ENCODE results near the gene CDH11. TPM values are rescaled to one million over a fixed set of nuclear protein-coding genes. Genes with fewer than 3 reads are reported as not detected.

CDH11 gene
- polyA plus RNA-seq, 1 donor (not counting 4 experiments of a cell fraction or from before 2014, with no cell fraction given): 36.8 TPM

GRCh38 chr16:65005696-65006095 lies 116.2 kb downstream of the CDH11 start:
- TF ChIP-seq EZH2 (IDR thresholded peaks at IDR 0.05; ENCODE audit: low read length): no peak
- TF ChIP-seq CTCF (optimal IDR thresholded peaks at IDR 0.05 in 1 of 3, IDR thresholded peaks at IDR 0.05 in 1 of 3, conservative IDR thresholded peaks at IDR 0.05 in 1 of 3; ENCODE audit: extremely low read depth in 1 of 3, insufficient read depth in 2 of 3, low read length in 3 of 3): no peak
- no peaks in the 10 kb centered on the region for H3K79me2 ChIP-seq (ENCODE audit: control insufficient read depth, insufficient read depth, low read length)
- no peaks in the 10 kb centered on the region for H3K9me3 ChIP-seq (ENCODE audit: control insufficient read depth, low read depth, low read length)
- no peaks in the 10 kb centered on the region for H3K36me3 ChIP-seq (ENCODE audit: control insufficient read depth in 2 of 2, extremely low read depth in 1 of 2, insufficient read depth in 2 of 2, low read length in 2 of 2)
- FAIRE-seq: no peak
- no peak overlapping the region for H3K27ac ChIP-seq (ENCODE audit: control insufficient read depth, insufficient read depth, low read length)
- no peak overlapping the region for H3K4me2 ChIP-seq (ENCODE audit: control insufficient read depth, extremely low read depth, insufficient read depth, low read depth, low read length)
- H3K9me1 ChIP-seq (ENCODE audit: control insufficient read depth, extremely low read depth, insufficient read depth, low read length): no peaks in the 10 kb centered on the region
- dilution Hi-C loops (cut with MboI; ENCODE audit: extremely low pct_ligation_motif_present, low sequenced_read_pairs): no loop called here
- DNase-seq (ENCODE audit: low read depth, low spot score): no peak
- no peaks in the 10 kb centered on the region for H4K20me1 ChIP-seq (ENCODE audit: control insufficient read depth, extremely low read depth, insufficient read depth, low read length)
- H3K9ac ChIP-seq (ENCODE audit: control insufficient read depth, extremely low read depth, insufficient read depth, low read length): no peak overlapping the region
- no peaks in the 10 kb centered on the region for H3K27me3 ChIP-seq (ENCODE audit: control insufficient read depth, extremely low read depth, insufficient read depth, low read length)
- H3K4me3 ChIP-seq (ENCODE audit: control insufficient read depth in 2 of 3, extremely low read depth in 1 of 3, insufficient read depth in 2 of 3, low read depth in 1 of 3, low read length in 3 of 3): no peak overlapping the region
- no peaks in the 10 kb centered on the region for H3K4me1 ChIP-seq (ENCODE audit: control insufficient read depth, extremely low read depth, insufficient read depth, low read length)
- H2AFZ ChIP-seq (ENCODE audit: control insufficient read depth, low read length): no peak overlapping the region

GRCh38 chr16:65004570-65004969 lies 117.3 kb downstream of the CDH11 start:
- H3K4me1 ChIP-seq (ENCODE audit: control insufficient read depth, extremely low read depth, insufficient read depth, low read length): no peaks in the 10 kb centered on the region
- H4K20me1 ChIP-seq (ENCODE audit: control insufficient read depth, extremely low read depth, insufficient read depth, low read length): no peaks in the 10 kb centered on the region
- no peaks in the 10 kb centered on the region for H3K36me3 ChIP-seq (ENCODE audit: control insufficient read depth in 2 of 2, extremely low read depth in 1 of 2, insufficient read depth in 2 of 2, low read length in 2 of 2)
- no peak overlapping the region for H3K4me2 ChIP-seq (ENCODE audit: control insufficient read depth, extremely low read depth, insufficient read depth, low read depth, low read length)
- no peak overlapping the region for H3K27ac ChIP-seq (ENCODE audit: control insufficient read depth, insufficient read depth, low read length)
- no peaks in the 10 kb centered on the region for H3K27me3 ChIP-seq (ENCODE audit: control insufficient read depth, extremely low read depth, insufficient read depth, low read length)
- no peak overlapping the region for H3K9ac ChIP-seq (ENCODE audit: control insufficient read depth, extremely low read depth, insufficient read depth, low read length)
- H3K4me3 ChIP-seq (ENCODE audit: control insufficient read depth in 2 of 3, extremely low read depth in 1 of 3, insufficient read depth in 2 of 3, low read depth in 1 of 3, low read length in 3 of 3): no peak overlapping the region
- H3K9me1 ChIP-seq (ENCODE audit: control insufficient read depth, extremely low read depth, insufficient read depth, low read length): no peaks in the 10 kb centered on the region
- H2AFZ ChIP-seq (ENCODE audit: control insufficient read depth, low read length): no peak overlapping the region
- no peak for DNase-seq (ENCODE audit: low read depth, low spot score)
- TF ChIP-seq EZH2 (IDR thresholded peaks at IDR 0.05; ENCODE audit: low read length) (no peak), CTCF (optimal IDR thresholded peaks at IDR 0.05 in 1 of 3, IDR thresholded peaks at IDR 0.05 in 1 of 3, conservative IDR thresholded peaks at IDR 0.05 in 1 of 3; ENCODE audit: extremely low read depth in 1 of 3, insufficient read depth in 2 of 3, low read length in 3 of 3) (no peak)
- FAIRE-seq: no peak
- dilution Hi-C loops (cut with MboI; ENCODE audit: extremely low pct_ligation_motif_present, low sequenced_read_pairs): no loop called here
- H3K79me2 ChIP-seq (ENCODE audit: control insufficient read depth, insufficient read depth, low read length): no peaks in the 10 kb centered on the region
- H3K9me3 ChIP-seq (ENCODE audit: control insufficient read depth, low read depth, low read length): no peaks in the 10 kb centered on the region
